ENCODE results near the gene JSRP1.

Gene JSRP1

GRCh38 chr19:2273356-2274184 lies 17.4 kb upstream of the JSRP1 start (continued):
- TF ChIP-seq ZNF76 (tag by site-specific recombination; IDR thresholded peaks at IDR 0.05; ENCODE audit: borderline replicate concordance, low read depth) (peak; percentile 85), KLF10 (tag by site-specific recombination; IDR thresholded peaks at IDR 0.05) (no peak; the same call in 1 of the 2 replicates), ZNF169 (tag by site-specific recombination; IDR thresholded peaks at IDR 0.05) (no peak), FEZF1 (tag by site-specific recombination; IDR thresholded peaks at IDR 0.05) (0 out of 2 replicates have a peak, but pooled peaks have one; percentile 50), ZNF335 (tag by site-specific recombination; conservative IDR thresholded peaks at IDR 0.05) (peak; percentile 83), ZNF768 (tag by site-specific recombination; IDR thresholded peaks at IDR 0.05) (no peak), ZNF510 (tag by site-specific recombination; IDR thresholded peaks at IDR 0.05; ENCODE audit: insufficient replicate concordance) (no peak), ZNF280C (tag by site-specific recombination; IDR thresholded peaks at IDR 0.05) (no peak), ZSCAN16 (tag by site-specific recombination; IDR thresholded peaks at IDR 0.05) (no peak; the same call in 1 of the 2 replicates), ZBTB20 (tag by site-specific recombination; IDR thresholded peaks at IDR 0.05) (peak; percentile 92), MZF1 (tag by site-specific recombination; IDR thresholded peaks at IDR 0.05; ENCODE audit: borderline replicate concordance) (peak; percentile 98), REPIN1 (tag by site-specific recombination; IDR thresholded peaks at IDR 0.05; ENCODE audit: low read depth) (no peak; the same call in 1 of the 2 replicates), SALL2 (tag by site-specific recombination; IDR thresholded peaks at IDR 0.05; ENCODE audit: borderline replicate concordance) (no peak), PRDM4 (tag by site-specific recombination; IDR thresholded peaks at IDR 0.05) (no peak), ZNF670 (tag by site-specific recombination; IDR thresholded peaks at IDR 0.05; ENCODE audit: low read depth) (no peak), TRIM28 (IDR thresholded peaks at IDR 0.05; ENCODE audit: borderline replicate concordance, low read length) (no peak), ZSCAN4 (tag by site-specific recombination; IDR thresholded peaks at IDR 0.05) (no peak), ZXDB (tag by site-specific recombination; IDR thresholded peaks at IDR 0.05) (peak; percentile 74), ZNF175 (tag by site-specific recombination; IDR thresholded peaks at IDR 0.05) (no peak), ZNF37A (tag by site-specific recombination; IDR thresholded peaks at IDR 0.05) (no peak), ZNF624 (tag by site-specific recombination; IDR thresholded peaks at IDR 0.05) (no peak), ZNF114 (tag by site-specific recombination; IDR thresholded peaks at IDR 0.05) (no peak), ZNF677 (tag by site-specific recombination; IDR thresholded peaks at IDR 0.05) (no peak), MYNN (tag by site-specific recombination; IDR thresholded peaks at IDR 0.05; ENCODE audit: borderline replicate concordance) (peak; percentile 71; the same call in 1 of the 2 replicates)
- TF ChIP-seq, protein P1, sequence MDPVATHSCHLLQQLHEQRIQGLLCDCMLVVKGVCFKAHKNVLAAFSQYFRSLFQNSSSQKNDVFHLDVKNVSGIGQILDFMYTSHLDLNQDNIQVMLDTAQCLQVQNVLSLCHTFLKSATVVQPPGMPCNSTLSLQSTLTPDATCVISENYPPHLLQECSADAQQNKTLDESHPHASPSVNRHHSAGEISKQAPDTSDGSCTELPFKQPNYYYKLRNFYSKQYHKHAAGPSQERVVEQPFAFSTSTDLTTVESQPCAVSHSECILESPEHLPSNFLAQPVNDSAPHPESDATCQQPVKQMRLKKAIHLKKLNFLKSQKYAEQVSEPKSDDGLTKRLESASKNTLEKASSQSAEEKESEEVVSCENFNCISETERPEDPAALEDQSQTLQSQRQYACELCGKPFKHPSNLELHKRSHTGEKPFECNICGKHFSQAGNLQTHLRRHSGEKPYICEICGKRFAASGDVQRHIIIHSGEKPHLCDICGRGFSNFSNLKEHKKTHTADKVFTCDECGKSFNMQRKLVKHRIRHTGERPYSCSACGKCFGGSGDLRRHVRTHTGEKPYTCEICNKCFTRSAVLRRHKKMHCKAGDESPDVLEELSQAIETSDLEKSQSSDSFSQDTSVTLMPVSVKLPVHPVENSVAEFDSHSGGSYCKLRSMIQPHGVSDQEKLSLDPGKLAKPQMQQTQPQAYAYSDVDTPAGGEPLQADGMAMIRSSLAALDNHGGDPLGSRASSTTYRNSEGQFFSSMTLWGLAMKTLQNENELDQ (tag by site-specific recombination; IDR thresholded peaks at IDR 0.05; ENCODE audit: low read depth), result no peak
- TF ChIP-seq, protein P2, sequence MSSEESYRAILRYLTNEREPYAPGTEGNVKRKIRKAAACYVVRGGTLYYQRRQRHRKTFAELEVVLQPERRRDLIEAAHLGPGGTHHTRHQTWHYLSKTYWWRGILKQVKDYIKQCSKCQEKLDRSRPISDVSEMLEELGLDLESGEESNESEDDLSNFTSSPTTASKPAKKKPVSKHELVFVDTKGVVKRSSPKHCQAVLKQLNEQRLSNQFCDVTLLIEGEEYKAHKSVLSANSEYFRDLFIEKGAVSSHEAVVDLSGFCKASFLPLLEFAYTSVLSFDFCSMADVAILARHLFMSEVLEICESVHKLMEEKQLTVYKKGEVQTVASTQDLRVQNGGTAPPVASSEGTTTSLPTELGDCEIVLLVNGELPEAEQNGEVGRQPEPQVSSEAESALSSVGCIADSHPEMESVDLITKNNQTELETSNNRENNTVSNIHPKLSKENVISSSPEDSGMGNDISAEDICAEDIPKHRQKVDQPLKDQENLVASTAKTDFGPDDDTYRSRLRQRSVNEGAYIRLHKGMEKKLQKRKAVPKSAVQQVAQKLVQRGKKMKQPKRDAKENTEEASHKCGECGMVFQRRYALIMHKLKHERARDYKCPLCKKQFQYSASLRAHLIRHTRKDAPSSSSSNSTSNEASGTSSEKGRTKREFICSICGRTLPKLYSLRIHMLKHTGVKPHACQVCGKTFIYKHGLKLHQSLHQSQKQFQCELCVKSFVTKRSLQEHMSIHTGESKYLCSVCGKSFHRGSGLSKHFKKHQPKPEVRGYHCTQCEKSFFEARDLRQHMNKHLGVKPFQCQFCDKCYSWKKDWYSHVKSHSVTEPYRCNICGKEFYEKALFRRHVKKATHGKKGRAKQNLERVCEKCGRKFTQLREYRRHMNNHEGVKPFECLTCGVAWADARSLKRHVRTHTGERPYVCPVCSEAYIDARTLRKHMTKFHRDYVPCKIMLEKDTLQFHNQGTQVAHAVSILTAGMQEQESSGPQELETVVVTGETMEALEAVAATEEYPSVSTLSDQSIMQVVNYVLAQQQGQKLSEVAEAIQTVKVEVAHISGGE (tag by site-specific recombination; conservative IDR thresholded peaks at IDR 0.05; ENCODE audit: low read depth), result peak; percentile 98

Measured in HEK293 (cell line).